Sigmoid colon (tissue), 7 donors: ENCODE results near the gene NPR1. TPM values are rescaled to one million over a fixed set of nuclear protein-coding genes. Genes with fewer than 3 reads are reported as not detected.
A peak's percentile ranks its signal among the peaks of the same experiment; 100 is the strongest.

ENCODE experiments used
- DNase-seq: peaks from one replicate; pipeline ENCODE4 v3.0.0-alpha.2; 2019
- H3K27ac ChIP-seq, 4 donors: fragments of 200-600 bp; sonication (generic); one replicate each; pipeline ENCODE4 v1.5.1; 2016 to 2019; ENCODE audit warnings: mild to moderate bottlenecking in 1 of 4
- H3K27me3 ChIP-seq, 3 donors: fragments of 200-600 bp; sonication (generic); one replicate each; pipeline ENCODE4 v1.5.1; 2019; ENCODE audit warnings: mild to moderate bottlenecking in 1 of 3
- H3K36me3 ChIP-seq, 4 donors: fragments of 200-600 bp; sonication (generic); one replicate each; pipeline ENCODE4 v1.5.1; 2016 to 2019
- H3K4me1 ChIP-seq, 4 donors: fragments of 200-600 bp; sonication (generic); one replicate each; pipeline ENCODE4 v1.5.1; 2017 to 2019
- H3K4me3 ChIP-seq, 4 donors: fragments of 200-600 bp; sonication (generic); one replicate each; pipeline ENCODE4 v1.5.1; 2017 to 2019; ENCODE audit warnings: mild to moderate bottlenecking in 2 of 4, moderate library complexity in 1 of 4
- H3K9me3 ChIP-seq, 4 donors: fragments of 200-600 bp in 3 of 4; sonication (generic) in 3 of 4; one replicate each; pipeline versions ENCODE4 v1.5.1 to v1.6.1; 2013 to 2019
- EP300 ChIP-seq, 4 donors: sonication (generic); formaldehyde crosslinking; IDR thresholded peaks; one replicate each; pipeline ENCODE4 v1.6.1; 2017; ENCODE audit warnings: antibody characterized with exemption in 4 of 4
- POLR2A ChIP-seq, 2 donors: fragments of 450-650 bp; IDR thresholded peaks; one replicate each; pipeline ENCODE4 v1.6.1; 2016; ENCODE audit warnings: antibody characterized with exemption in 2 of 2, mild to moderate bottlenecking in 2 of 2, moderate library complexity in 2 of 2
- POLR2AphosphoS5 ChIP-seq, 4 donors: sonication (generic); formaldehyde crosslinking; IDR thresholded peaks; one replicate each; pipeline ENCODE4 v1.6.1; 2017; ENCODE audit warnings: antibody characterized with exemption in 4 of 4
- WGBS, 2 donors: extraction: QIAGEN DNeasy Blood & Tissue Kit; methylation state at CpG; one replicate each; pipeline ENCODE4 v1.1.7; 2013; 5-methylcytosine and 5-hydroxymethylcytosine counted together
- intact Hi-C: fragments of 100-400 bp; cut with DNase I; formaldehyde crosslinking; loops from one replicate; pipeline ENCODE4 v1.15.1; 2023
- polyA plus RNA-seq, 3 donors: library from polyadenylated mRNA; stranded (reverse); fragments of 200-250 nt; gene quantifications; one replicate each; pipeline ENCODE4 v1.2.3, GENCODE V29; 2013
- total RNA-seq, 4 donors: library from RNA; depleted of rRNA; stranded (reverse); fragments of >200 nt; gene quantifications; one replicate each; pipeline ENCODE4 v1.1.0, GENCODE V29; 2016
- TF ChIP-seq, protein P1 (sequence below), 4 experiments: fragments of 450-650 bp in 3 of 4; fragments of 200-600 bp in 1 of 4; IDR thresholded peaks; one replicate each; pipeline ENCODE4 v1.5.1; 2016 to 2019; ENCODE audit warnings: antibody characterized with exemption in 4 of 4, mild to moderate bottlenecking in 3 of 4, moderate library complexity in 2 of 4
- donor health status: healthy with polysubstance abuse.
- donor health status: Bipolar disorder and iron deficiency.
- donor health status: healthy.

NPR1 gene
- total and polyA plus RNA-seq, 7 donors: 0.23 to 36.2 (median 11.1) TPM

DNA sequence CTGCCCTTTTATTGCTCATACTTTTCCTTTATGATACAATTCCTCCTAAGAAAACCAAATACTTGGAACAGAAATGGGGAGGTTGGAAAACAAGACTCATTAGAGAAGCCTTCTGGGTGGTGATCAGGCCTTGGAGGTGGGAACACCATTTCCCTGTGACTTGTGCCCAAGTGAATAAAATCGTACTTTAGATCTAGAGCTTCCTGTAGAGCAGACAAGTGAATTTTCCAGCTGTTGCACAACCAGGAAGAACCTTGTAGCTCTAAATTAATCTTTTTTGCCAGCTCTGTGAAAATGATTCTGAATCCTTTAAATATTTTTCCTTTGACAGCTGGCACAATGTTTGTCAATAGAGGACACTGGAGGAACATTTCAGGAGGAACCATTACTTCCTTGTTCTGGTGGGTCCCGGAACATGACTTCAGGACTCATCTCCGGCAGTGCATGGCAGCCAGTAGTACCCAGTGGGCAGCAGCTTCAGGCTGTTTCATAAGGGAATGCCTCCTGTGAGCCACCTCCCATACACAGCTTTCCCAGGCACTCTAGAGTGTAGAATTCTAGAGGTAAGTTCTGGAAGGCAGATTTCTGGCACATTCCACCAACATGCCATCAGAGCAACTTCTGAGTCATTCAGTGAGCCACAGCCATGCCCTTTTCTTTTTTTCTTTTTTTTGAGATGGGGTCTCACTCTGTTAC, 25.5 kb upstream of the NPR1 start:
- H3K36me3 ChIP-seq: no peaks in the 10 kb centered on the region
- no peaks in the 10 kb centered on the region for H3K9me3 ChIP-seq
- TF ChIP-seq EP300 (IDR thresholded peaks at IDR 0.05) (no peak), POLR2A (IDR thresholded peaks at IDR 0.05) (no peak), POLR2AphosphoS5 (IDR thresholded peaks at IDR 0.05) (no peak)
- TF ChIP-seq, protein P1, sequence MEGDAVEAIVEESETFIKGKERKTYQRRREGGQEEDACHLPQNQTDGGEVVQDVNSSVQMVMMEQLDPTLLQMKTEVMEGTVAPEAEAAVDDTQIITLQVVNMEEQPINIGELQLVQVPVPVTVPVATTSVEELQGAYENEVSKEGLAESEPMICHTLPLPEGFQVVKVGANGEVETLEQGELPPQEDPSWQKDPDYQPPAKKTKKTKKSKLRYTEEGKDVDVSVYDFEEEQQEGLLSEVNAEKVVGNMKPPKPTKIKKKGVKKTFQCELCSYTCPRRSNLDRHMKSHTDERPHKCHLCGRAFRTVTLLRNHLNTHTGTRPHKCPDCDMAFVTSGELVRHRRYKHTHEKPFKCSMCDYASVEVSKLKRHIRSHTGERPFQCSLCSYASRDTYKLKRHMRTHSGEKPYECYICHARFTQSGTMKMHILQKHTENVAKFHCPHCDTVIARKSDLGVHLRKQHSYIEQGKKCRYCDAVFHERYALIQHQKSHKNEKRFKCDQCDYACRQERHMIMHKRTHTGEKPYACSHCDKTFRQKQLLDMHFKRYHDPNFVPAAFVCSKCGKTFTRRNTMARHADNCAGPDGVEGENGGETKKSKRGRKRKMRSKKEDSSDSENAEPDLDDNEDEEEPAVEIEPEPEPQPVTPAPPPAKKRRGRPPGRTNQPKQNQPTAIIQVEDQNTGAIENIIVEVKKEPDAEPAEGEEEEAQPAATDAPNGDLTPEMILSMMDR (IDR thresholded peaks at IDR 0.05): no peak
- no peak overlapping the region for H3K4me3 ChIP-seq
- peak overlapping the region in 2 of 4 donors; percentile 5 to 51 for H3K27ac ChIP-seq
- H3K27me3 ChIP-seq: no peaks in the 10 kb centered on the region
- peak; percentile 64 for DNase-seq
- H3K4me1 ChIP-seq: peaks cover 0 to under 1% (median 0%) of the 10 kb centered on the region in 4 donors
- intact Hi-C loops: no loop called here
- WGBS, 2 donors: 33 to 67% methylated on average over 3 of the region's 3 CpGs

DNA sequence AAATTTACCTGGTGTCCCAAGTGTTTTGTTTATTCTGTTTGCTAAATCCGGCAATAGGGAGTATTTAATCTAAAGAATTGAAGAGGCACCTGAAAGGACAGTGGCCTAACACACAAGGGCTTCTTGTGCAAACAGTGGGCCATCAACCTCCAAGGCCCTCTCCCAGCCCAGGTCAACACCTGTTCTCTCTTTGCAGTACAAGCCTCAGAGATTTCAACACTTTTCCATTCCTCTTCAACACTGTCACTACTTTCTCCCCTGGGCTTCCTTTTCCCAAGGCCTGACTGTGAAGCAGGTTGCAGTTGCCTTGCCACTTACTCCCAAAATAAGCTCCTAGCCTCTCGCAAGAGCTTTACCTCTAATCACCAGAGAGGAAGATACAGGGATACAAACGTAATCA, 23.2 kb upstream of the NPR1 start:
- H3K27ac ChIP-seq: no peak overlapping the region
- TF ChIP-seq, protein P1 (IDR thresholded peaks at IDR 0.05): no peak
- TF ChIP-seq POLR2AphosphoS5 (IDR thresholded peaks at IDR 0.05): no peak
- TF ChIP-seq POLR2A (IDR thresholded peaks at IDR 0.05): no peak
- TF ChIP-seq EP300 (IDR thresholded peaks at IDR 0.05): no peak
- peaks cover 0 to 14% (median 11%) of the 10 kb centered on the region in 4 donors for H3K4me1 ChIP-seq
- no peak overlapping the region for H3K4me3 ChIP-seq
- H3K9me3 ChIP-seq: no peaks in the 10 kb centered on the region
- intact Hi-C loops: loop anchor here (5.0 kb wide), 1 partner anchor 83 kb away; no protein-coding TSS in a partner anchor
- peaks cover 0 to 3% (median 0%) of the 10 kb centered on the region in 4 donors for H3K36me3 ChIP-seq
- peak; percentile 19 for DNase-seq
- no peaks in the 10 kb centered on the region for H3K27me3 ChIP-seq
- WGBS, 2 donors: 89 to 90% methylated on average over 3 of the region's 3 CpGs

DNA sequence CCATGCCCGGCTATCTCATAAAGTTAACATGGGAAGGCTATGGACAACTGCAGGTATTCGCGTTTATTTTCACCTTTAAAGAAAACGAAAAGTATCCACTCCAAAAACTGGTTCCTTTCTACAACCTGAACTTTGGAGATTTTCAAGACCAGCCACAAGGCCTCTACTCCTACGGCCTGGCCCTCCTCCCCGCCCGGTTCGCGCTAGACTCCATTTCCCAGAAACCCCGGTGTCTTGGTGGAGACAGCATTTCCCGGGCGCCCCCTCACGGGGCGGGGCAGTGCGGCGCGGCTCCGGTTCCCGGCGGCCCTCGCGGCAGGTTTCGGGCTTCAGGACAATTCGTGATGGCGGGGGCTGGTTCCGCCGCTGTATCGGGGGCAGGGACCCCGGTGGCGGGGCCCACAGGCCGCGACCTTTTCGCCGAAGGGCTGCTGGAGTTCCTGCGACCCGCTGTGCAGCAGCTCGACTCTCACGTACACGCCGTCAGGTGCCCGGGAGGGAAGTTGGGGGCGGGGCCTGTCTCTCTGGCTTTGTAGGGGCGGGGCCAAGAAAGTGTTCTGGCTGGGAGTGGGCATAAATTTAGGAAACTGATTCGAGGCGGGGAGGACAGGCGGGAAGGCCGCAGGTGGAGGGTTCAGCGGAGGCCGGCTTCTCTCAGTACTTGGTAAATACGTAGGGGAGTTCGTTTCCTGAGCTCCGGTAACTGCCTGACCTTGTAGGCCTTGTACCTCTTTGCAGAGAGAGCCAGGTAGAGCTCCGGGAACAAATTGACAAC, 19.9 kb upstream of the NPR1 start, which contains the start of gene SNAPIN:
Gene SNAPIN (plus strand): TSS at position 304 of the 775 bp plus-strand sequence. CDS start 41 bp downstream, at position 345.
- H3K27me3 ChIP-seq: no peaks in the 10 kb centered on the region
- H3K4me1 ChIP-seq: peaks cover 0 to 14% (median 11%) of the 10 kb centered on the region in 4 donors
- intact Hi-C loops: loop anchor here (2.0 to 5.0 kb wide), 2 partner anchors 24 to 86 kb away; partner anchors contain the start of gene CHTOP
- H3K4me3 ChIP-seq: peak within 1 kb of the TSS; percentile 58 to 73 (median 67)
- WGBS, 2 donors: 2% methylated on average over 53 of the region's 53 CpGs
- TF ChIP-seq EP300 (IDR thresholded peaks at IDR 0.05) (peak in 1 of 4 donors; percentile 39), POLR2AphosphoS5 (IDR thresholded peaks at IDR 0.05) (peak; percentile 66 to 86 (median 80)), POLR2A (IDR thresholded peaks at IDR 0.05) (peak; percentile 51 to 53)
- TF ChIP-seq, protein P1 (IDR thresholded peaks at IDR 0.05): peak in 1 of 4 experiments; percentile 16
- peaks cover 24 to 36% (median 25%) of the 10 kb centered on the region in 4 donors for H3K36me3 ChIP-seq
- H3K27ac ChIP-seq: peak within 1 kb of the TSS; percentile 92 to 94 (median 93)
- H3K9me3 ChIP-seq: no peaks in the 10 kb centered on the region
- peak; percentile 96 for DNase-seq

DNA sequence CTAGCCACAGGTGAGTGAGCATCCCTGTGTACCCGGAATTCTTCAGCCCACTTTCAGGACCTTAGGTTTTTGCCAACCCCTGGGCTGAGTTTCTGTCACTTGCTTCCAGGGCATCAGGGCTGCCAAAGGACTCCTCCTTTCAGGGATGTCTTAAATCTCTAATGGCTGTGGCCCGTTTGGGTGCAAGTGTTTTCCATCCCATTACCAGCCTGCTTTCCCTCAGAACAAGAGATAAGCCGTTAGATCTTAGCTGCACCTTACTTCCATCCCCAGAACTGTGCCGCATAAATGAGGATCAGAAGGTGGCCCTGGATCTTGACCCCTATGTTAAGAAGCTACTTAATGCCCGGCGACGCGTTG, 19.3 kb upstream of the NPR1 start:
- Histone ChIP-seq H3K36me3 (peaks cover 30 to 41% (median 31%) of the 10 kb centered on the region in 4 donors), H3K4me1 (peaks cover 0 to 14% (median 11%) of the 10 kb centered on the region in 4 donors), H3K27me3 (no peaks in the 10 kb centered on the region), H3K4me3 (peak overlapping the region; percentile 58 to 73 (median 67)), H3K27ac (peak overlapping the region; percentile 92 to 94 (median 93)), H3K9me3 (no peaks in the 10 kb centered on the region)
- intact Hi-C loops: loop anchor here (2.0 to 5.0 kb wide), 2 partner anchors 24 to 87 kb away; partner anchors contain the start of gene CHTOP
- TF ChIP-seq POLR2AphosphoS5 (IDR thresholded peaks at IDR 0.05) (no peak), EP300 (IDR thresholded peaks at IDR 0.05) (no peak), POLR2A (IDR thresholded peaks at IDR 0.05) (no peak)
- TF ChIP-seq, protein P1 (IDR thresholded peaks at IDR 0.05): no peak
- DNase-seq: no peak
- 23 to 41% methylated on average over 8 of the region's 8 CpGs for WGBS, 2 donors
